Activated T-cell treated with anti-CD3 and anti-CD28 coated beads for 4 hours (primary cell): ENCODE results near the gene ADRA2C.

Source experiments
- DNase-seq: peaks from one replicate; pipeline ENCODE4 v3.0.0-alpha.2; 2020

Gene ADRA2C

DNA sequence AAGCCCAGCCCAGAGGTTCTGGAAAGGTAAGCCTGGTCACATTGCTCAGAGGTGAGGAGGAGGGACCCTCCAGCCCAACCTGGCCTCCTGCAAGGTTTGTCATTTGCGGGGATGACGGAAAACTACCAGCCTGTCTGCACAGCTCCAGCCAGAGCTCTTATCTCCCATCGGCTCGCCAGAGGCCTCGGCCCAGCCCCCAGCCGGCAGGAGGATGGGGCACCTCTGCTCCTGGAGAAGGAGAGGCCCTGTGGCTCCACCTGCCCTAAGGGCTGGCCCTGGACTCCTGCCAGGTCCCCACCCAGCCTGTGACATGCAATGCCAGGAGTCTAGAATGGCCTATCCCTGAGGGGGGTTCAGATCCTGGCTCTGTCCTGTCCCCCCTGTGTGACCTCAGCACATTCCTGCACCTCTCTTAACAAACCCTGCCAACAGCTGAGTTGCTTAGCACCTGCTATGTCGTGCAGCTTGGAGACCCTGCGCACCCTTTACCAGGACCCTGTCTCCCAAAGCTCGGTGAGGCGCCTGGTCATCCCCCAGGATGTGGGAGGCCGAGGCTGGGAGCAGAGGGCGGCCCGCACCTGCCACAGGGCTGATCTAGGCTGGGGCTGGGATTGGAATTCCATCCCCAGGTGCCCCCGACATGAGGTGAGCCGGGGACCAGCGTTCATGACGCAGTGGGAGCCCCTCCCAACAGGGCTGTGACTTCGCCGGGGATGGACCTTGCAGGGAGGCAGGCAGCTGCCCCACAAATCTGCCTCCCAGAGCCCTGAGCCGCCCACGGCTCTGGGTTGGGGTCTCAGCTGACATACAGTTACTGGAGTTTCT is 14.4 kb downstream of the ADRA2C start:
- no peak for DNase-seq

DNA sequence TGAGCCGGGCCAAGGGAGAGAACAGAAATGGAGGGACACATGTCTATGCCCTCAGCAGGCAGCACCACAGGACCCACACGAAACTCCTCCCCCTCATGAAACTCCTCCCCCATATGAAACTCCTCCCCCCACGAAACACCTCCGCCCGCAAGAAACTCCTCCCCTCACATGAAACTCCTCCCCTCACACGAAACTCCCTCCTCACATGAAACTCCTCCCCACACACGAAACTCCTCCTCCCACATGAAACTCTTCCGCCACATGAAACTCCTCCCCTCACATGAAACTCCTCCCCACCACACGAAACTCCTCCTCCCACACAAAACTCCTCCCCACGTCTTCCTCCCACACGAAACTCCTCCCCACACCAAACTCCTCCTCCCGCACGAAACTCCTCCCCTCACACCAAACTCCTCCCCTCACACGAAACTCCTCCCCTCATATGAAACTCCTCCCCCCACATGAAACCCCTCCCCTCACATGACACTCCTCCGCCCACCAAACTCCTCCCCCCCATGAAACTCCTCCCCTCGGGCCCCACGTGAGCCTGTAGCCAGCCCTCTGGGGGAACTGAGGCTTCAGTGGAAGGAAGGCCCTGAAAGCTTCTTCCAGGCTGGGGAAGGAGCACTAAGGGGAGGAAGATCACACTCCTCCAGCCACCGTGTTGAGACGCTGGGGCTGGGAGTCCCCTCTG is 15.2 kb downstream of the ADRA2C start:
- DNase-seq = no peak

DNA sequence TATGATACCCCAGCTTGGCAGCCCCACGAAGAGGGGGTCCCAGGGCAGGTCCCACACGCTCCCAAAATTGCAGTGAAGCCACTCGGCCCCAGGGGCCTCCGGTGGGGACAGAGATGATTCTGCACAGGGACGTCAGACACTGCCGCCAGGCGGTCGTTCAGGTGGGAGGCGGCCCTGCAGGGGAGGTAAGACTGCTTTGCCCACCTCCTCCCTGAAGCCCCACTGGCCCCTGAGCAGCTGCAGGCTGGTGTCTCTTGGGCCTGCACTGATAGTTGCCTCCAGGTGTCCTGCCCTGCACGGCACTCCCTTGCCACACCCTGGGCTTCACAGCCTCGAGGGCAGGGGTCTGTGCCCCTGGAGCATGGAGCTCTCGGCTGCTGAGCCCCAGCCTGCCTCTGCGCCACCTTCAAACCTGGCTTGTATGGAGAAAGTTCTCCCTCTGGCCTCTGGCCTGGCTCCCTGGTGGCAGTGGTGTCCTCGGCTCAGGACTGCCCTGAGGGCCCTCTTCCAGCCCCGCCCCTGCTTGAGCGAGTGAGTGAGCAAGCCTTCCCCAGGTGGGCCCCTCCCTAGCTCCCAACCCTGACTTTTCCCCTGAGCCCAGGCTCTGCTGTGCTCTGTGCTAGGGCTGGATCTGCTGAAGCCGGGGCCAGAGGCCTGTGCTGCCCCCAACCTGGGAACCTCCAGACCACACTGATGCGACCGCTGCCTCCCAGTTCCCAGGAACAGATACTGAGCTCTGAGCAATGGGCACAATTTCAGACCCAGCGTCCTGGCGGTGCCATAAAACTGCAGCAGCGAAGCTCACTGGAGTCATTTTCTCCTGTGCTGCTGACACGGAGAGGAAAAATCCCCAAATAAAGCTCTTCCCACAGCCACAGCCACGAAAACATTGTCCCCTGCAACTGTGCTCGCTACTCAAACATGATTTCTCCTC is 16.1 kb downstream of the ADRA2C start:
- no peak for DNase-seq

DNA sequence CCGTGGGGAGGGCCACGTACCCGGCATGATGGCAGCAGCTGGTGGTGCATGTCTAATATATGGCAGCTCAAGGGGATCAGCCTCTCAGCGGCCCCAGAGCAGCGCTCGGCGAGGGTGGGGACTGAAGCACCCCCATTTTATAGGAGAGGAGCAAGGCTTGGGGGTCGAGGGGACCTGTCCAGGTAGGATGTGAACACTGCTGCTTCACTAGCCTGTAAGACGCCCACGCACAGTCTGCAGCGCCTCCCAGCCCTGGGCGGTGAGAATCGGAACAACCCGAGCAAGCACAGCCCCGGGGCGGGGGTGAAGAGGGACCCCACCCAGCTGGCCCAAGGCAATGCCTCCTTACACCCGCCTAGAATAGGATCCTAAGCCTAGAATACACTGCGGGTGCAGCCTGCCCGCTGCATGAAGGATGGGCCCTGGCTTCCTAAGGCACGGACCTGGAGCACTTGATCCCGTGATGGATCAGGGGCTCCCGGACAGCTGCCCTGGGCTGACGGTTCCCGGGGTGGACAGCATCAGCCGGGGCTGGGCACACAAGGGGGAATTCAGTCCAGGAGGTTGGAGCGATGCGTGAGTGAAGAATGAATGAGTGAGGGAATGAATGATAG is 17.6 kb downstream of the ADRA2C start:
- no peak for DNase-seq

DNA sequence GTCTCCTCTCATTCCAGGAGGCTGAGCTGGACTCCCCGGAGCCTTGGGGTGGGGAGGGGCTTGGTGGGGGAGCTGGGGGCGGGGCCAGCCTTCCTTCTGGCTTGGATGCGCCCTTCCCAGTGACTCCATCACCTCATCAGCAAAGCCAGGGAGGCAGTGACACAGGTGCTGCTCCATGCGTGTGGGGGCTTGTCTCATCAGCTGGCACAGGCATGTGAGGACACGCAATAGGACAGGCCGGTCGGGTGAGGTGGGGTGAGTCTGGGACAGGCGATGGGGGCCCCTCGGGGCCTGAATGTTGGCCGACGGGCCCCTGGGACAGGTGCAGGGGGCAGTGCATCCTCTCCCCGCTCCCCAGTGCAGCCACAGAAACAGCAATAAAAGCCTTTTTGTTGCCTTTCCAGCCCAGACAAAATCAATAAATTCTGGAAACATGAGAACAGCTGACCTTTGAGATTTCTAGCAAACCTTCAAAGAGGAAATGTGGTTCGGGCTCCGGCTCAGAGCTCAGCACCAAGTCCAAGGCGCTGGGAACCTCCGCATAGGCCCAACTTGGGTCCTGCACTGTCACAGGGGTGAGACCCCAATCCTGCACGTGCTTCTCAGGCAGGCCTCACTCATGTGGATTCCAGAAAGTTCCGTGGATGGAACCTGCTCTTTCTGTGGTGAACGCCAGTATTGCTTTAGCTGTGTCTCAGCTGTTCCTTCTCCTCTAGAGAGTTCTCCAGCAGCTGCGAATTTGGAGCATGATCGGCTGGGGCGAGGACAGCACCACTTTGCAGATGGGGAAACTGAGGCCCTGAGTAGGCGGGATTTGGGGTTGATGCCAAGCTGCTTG is 18.5 kb downstream of the ADRA2C start:
- no peak for DNase-seq

DNA sequence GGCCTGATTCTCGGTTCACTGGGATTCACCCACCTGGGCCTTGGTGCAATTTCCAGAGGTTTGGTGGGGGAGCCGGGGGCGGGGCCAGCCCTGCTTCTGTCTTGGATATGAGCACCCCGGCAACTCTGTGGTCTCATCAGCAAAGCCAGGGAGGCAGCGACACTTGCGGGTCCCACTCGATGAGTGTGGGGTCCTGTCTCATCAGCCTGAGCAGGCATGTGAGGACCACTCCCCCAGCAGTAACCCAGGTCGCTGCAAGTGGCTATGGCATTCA is 19.0 kb downstream of the ADRA2C start:
- DNase-seq = no peak

DNA sequence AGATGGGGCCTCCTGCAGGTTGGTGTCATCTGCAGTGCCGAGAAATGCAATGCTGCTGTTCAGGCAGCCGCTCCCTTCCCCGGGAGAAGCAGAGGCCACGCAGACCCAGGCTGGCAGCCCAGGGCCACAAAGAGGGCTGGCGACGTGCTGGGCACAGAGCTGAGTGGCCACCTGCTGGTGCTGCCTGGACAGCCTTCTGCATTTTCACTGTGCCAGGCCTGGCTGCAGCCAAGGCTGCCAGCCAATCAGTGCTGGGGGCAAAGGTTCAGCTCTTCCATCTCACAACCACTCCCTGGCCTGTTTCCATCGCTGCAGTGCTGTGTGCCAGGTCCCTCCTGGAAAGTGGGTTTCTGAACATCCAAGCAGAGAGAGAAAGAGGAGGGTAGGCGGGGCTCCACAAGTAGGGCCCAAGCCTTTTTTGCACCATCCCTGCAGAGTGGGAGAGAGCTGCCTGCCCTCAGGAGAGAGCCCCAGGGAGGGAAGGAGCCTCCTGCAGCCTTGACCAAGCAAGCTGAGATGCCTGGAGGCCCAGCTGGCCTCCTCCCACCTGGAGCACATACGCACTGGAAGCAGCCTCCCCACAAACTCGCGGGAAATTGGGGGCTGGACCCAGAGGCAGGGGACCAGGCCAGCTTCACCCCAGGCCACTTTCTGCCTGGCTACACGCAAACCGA is 20.1 kb downstream of the ADRA2C start:
- no peak for DNase-seq

DNA sequence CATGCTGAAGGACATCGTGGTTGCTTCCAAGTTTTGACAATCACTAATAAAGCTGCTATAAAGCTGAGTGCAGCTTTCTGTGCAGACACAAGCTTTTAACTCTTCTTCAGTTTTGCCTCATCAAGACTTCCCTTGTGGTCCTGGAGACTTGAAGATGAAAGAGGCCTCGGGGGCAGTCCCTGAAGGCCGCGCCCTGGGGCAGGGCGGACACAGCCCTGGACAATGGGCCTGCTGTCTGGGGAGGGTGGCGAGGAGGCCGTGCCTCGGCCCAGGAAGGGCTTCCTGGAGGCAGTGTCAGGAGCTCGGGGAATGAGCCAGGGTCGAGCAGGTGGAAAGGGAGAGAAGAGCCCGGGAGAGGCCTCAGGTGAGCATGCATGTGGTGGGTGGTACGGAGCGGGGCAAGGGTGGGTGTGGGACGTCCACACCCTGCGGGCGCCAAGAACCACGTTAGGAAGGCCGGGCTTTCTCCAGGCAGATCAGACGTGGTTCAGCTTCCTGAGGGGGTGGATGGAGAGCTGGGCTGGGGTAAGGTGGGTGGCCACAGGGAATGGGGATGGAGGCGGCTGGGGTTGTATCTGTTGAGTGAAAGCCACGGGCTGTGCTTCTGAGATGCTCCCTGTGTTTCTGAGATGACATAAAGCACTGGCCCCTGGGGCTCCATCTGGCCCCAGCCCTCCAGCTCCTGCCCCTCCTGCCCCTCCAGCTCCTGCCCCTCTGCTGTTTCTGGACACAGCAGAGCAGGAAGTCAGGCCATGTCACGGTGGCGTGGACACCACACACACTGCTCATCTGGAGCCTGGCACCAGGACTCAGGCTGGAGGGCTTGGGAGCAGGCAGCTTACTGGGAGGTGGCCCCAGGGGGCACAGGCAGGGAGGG is 21.5 kb downstream of the ADRA2C start:
- no peak for DNase-seq

DNA sequence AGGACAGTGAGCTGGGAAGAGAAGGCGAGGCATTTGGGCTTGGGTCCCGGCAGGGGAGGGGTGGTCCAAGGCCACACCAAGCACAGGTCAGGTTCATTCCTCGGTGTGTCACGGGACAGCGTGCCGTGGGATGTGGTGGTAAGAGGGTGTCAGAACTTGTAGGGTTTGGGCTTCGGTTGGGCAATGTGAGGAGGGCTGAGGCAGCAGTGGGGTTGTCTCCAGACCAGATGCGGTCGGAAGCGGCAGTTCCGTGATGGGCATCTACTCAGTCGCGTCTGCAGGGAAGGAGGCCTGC is 22.1 kb downstream of the ADRA2C start:
- DNase-seq = no peak

DNA sequence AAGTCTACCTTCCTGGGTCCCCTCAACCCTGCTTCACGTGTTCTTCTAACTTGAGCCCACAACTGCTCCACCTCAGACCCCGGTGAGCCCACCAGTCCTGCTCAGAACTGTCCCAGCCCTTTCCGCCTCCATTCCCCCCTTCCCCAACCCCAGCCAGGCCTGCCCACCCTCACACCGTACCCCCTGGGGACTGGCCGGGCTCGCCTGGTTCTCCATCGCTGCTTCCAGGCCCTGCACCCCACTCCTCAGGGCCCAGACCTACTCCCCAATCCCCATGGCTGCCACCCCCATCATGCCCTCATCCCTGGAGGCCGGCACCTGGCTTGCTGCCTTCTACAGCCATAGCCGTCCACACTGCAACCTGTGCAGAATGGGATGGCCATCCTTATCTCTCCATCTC is 23.4 kb downstream of the ADRA2C start:
- DNase-seq = no peak

DNA sequence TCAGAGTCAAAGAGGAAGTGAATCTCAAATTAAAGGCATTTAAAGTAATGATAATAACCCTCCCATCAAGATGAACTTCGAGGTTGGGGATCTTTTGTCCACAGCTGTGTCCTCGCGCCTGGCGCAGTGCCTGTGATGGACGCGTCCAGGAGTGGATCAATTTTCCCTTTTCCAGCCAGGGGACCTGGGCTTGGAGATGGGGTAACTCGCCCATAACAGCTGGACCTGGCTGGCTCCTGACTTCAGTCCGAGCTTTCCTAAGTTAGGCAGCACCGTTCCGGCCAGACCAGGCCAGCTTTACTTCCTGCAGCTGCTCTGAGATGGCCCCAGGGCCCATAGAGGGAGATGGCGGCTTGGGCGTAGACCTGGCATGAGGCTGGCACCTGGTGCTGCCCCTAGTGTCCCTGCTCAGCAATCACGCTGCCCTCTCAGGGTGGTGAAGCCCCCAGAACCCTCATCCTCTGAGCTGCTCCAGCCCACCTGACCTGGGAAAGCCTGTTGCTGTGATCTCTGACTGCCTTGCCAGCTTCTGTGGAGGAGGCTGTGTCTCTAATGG is 23.9 kb downstream of the ADRA2C start:
- no peak for DNase-seq

DNA sequence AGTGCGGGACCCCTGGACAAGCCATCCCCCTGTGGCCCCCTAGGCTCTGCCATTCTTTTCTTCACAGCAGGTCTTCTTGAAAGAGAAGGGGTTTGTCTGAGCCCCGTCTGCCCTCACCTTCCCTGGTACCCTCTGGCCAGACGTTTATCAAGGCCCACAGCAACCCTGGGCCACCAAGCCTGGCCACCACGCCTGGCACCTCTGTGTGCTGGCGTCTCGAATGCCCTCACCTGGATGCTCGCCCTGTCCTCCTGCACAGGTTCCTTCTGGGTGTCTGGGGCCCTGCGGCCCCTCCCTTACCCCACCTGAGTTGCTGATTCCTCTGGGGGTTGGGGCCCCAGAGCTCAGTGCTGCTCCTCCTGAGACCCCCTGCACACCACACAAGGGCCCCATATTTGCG is 25.1 kb downstream of the ADRA2C start:
- no peak for DNase-seq

DNA sequence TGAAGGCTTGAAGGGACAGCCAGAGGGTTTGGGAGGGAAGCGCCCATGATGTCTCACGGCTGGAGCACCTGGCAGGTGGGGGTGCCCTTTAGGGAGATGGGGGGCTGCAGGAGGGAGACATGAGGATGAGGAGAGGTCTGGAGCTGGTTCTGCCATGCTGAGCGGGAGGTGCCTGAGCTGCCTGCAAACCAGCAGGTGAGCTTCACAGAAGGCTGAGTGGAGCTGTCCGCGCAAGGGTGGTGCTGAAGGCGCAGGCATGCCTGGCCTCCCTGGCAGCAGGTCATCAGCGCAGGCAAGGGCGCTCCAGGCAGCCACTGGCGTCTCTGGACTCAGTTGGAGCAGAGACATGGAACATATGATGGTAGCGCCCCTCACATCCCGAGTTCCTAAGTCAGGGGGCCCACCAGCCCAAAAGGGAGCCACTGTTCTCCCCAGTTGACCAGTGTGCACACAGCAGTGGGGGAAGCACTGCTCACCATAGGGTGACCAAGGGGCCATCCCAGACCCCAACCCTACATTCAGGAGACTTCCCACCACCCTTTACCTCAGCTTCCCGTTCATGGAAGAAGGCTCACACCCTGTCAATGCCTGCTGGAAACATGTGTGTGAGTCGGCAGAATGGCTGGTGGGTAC is 25.8 kb downstream of the ADRA2C start:
- no peak for DNase-seq

DNA sequence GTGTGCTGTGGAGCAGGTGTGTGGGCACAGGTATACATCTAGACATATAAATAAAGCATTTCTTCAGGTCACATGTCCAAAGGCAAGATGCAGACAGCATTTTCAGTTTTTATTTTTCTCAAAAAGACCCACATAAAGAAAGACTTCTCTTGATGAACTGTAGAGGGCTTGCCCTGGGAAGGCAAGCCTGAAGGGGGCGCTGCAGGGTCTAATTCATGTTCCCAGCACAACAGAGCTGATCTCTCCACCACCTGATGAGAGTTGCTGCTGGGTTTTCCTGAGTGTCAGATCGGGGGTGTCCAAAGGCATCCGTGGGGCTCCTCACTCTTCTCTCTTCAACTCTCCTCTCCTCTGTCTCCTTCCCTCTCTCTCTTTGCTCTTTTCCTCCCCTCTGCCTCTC is 26.6 kb downstream of the ADRA2C start:
- DNase-seq = no peak

DNA sequence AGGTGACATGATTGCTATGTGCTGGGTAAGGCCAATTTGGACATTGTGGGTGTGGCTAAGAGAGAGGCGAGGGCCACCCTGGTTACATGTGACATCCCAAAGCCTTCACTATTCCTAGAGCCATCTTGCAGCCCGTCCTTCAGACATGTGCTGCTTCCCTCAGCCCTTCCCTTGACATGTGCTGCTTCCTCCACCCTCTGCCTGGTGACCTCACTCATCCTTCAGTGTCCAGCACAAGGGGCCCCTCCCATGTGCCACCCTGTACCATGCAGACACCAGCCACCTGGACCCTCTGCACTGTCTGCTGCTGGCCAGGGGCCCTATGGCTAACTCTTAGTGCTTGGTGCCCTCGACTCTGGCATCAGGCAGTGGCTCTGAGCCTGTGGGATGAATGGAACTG is 27.4 kb downstream of the ADRA2C start:
- DNase-seq = no peak

DNA sequence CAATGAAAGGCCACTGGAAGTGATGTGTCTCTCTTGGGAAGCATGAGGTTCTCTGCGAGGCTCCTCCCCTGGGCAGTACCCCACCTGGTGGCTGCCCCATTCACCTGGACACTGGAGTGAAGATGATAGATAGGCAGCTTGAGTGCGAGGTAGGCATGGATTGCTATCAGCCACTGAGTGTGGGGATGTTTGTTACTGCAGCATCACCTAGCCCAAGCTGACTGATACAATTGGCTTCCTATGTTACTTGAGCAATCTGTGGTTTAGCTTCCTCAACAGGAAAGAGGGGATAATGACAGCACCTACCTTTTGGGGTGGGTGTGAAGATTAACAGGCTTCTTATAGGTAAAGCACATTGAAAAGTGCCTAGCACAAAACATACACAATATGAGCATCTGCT is 30.8 kb downstream of the ADRA2C start:
- no peak for DNase-seq

DNA sequence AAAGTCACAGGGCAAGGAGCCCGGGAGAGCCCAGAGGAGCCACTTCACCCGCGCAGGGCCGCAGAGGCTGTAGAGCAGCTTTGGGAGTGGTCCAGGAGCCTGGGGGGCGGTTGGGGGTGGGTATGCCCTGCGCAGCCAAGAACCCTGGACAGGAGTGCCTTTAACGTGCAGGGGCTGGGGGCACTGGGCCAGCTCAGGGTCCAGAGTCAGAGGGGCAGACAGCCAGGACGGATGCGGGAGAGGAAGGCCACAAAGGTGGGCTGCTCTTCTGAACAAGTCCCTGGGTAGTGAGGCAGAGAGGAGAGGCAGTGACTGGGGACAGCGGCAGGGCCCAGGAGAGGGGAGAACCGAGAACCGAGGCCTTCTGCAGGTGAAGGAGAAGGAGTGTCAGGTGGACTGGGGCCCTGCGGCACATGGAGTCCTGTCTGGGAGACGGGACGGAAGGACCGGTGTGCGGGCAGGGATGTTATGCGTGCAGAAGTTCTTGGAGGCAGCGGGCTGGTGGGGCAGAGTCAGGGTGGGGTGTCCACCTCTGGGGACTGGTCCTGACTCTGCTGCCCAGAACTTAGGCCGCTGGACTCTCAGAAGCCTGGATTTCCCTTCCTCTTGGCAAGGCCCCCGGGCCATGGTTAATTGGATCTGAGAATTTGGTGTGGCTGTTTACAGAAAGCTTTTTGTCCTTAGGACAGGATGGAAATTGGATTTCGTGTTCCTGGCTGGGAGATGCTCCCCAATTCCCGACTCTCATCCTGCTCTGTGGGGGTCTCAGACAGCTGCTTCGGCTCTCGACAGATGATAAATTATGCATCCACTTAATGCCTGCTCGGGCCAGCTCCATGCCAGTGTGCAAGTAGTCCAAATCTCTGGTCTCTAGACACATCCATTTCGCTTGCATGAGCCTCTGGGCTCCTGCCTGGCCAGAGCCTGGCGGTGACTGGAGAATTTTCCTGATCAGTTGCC is 31.9 kb downstream of the ADRA2C start:
- no peak for DNase-seq

DNA sequence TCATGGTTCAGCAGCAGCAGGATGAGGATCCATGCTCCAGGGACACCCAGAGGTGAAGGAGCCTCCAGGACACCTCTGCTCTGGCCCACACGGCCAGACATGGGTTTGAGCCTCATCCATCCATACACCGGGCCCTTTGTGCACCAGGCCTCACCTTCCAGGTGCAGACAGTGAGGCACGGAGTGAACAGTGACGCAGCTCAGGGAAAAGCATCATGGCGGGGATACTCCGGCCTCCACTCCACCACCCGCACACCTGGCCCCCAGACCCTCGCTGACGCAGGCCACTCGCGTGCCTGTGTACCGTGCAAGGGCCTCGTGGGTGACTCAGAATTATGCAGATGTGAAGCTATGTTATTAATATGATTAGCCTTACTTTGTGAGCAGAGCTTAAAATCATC is 33.3 kb downstream of the ADRA2C start:
- no peak for DNase-seq

DNA sequence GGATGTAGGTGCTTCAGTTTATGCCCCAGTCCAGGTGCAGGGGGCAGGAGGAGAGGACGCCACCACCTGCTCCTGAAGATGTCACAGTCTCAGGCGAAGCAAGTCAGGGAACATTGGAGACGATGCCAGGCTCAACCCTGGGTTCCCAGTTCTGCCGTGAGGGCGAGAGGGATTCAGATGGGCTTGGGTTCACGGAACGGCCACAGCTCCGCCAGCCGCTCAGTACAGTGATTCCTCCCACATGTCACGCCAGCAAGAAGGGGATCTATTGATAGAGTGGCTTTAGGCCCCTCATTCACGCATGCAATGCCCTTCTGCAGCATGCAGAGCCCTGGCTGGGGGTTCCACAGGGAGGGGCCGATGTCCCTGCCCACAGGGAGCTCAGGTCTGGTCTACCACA is 34.2 kb downstream of the ADRA2C start:
- DNase-seq = no peak
